Gastroesophageal sphincter (tissue), 3 donors: ENCODE results near the gene CADPS2.

ENCODE experiments used
- CTCF ChIP-seq, 4 experiments: fragments of 200-600 bp in 2 of 4; fragments of 450-650 bp in 2 of 4; sonication (generic) in 1 of 4; IDR thresholded peaks; one replicate each; pipeline ENCODE4 v1.5.1; 2017 to 2019; ENCODE audit warnings: antibody characterized with exemption in 4 of 4, mild to moderate bottlenecking in 2 of 4, moderate library complexity in 2 of 4
- EP300 ChIP-seq: sonication (generic); formaldehyde crosslinking; IDR thresholded peaks from one replicate; pipeline ENCODE4 v1.6.1; 2017; ENCODE audit warnings: antibody characterized with exemption, mild to moderate bottlenecking

- TF ChIP-seq CTCF (IDR thresholded peaks at IDR 0.05) (no peak), EP300 (no peak)
These were observed 351.2 kb downstream of the CADPS2 start for GRCh38 chr7:122535086-122535485.
